Left ventricle myocardium inferior (tissue), 1 donor: ENCODE measurements around the gene ATP4A. TPM values are rescaled to one million over a fixed set of nuclear protein-coding genes. Genes with fewer than 3 reads are reported as not detected.

Experiments
- DNase-seq: peaks from one replicate; pipeline ENCODE4 v3.0.0-alpha.2; 2020
- H3K27ac ChIP-seq: fragments of 200-600 bp; replicated peaks from 2 replicates; pipeline ENCODE4 v1.8.0; 2021
- H3K27me3 ChIP-seq: fragments of 200-600 bp; 2 replicates; pipeline ENCODE4 v1.8.0; 2021; ENCODE audit warnings: low read depth
- H3K36me3 ChIP-seq: fragments of 200-600 bp; 2 replicates; pipeline ENCODE4 v1.8.0; 2021
- H3K4me1 ChIP-seq: fragments of 200-600 bp; 2 replicates; pipeline ENCODE4 v1.8.0; 2021
- H3K4me3 ChIP-seq: fragments of 200-600 bp; 2 replicates; pipeline ENCODE4 v1.8.0; 2021; ENCODE audit warnings: mild to moderate bottlenecking, moderate library complexity
- H3K9me3 ChIP-seq: fragments of 200-600 bp; replicated peaks from 2 replicates; pipeline ENCODE4 v1.8.0; 2021
- intact Hi-C: fragments of 100-400 bp; cut with micrococcal nuclease; formaldehyde crosslinking; loops from one replicate; pipeline ENCODE4 v1.11.0; 2022
- total RNA-seq: library from RNA; stranded (reverse); fragmentation: NEBNext Ultra II Directional; extraction: Animal tissue kit (Norgen Biotek cat#: 25700); gene quantifications from one replicate; pipeline ENCODE4 v1.2.1, GENCODE V29; 2021
- TF ChIP-seq, protein P1 (sequence below): fragments of 200-600 bp; IDR thresholded peaks from 2 replicates; pipeline ENCODE4 v1.8.0; 2021; ENCODE audit warnings: antibody characterized with exemption, mild to moderate bottlenecking, borderline replicate concordance
- donor health status: DM: no; HTN: yes; CAD: no; lungs with severe emphysema.

The ATP4A gene
- total RNA-seq, 1 donor from 2014 or later, result not detected

DNA sequence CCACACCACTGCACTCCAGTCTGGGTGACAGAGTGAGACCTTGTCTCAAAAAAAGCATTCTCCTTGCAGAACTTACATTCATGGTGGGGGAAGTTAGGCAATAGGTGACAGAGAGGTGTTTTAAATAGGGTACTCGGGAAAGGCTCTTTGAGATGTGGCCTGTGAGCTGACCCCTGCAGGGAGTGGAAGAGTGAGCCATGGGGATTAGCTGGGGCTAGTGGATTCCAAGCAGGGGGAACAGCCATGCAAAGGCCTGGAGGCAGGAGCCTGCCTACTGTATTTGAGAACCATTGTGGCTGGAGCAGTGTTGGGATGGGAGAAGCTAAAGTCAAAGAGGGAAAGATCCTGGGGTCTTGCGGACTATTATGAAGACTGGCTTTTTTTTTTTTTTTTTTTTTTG, 46.1 kb downstream of the ATP4A start:
- Histone ChIP-seq H3K36me3 (no peaks in the 10 kb centered on the region), H3K27me3 (peaks cover 66% of the 10 kb centered on the region), H3K4me1 (peaks cover 4% of the 10 kb centered on the region), H3K27ac (no peak overlapping the region), H3K9me3 (no peaks in the 10 kb centered on the region), H3K4me3 (no peak overlapping the region)
- no peak for DNase-seq
- TF ChIP-seq, protein P1, sequence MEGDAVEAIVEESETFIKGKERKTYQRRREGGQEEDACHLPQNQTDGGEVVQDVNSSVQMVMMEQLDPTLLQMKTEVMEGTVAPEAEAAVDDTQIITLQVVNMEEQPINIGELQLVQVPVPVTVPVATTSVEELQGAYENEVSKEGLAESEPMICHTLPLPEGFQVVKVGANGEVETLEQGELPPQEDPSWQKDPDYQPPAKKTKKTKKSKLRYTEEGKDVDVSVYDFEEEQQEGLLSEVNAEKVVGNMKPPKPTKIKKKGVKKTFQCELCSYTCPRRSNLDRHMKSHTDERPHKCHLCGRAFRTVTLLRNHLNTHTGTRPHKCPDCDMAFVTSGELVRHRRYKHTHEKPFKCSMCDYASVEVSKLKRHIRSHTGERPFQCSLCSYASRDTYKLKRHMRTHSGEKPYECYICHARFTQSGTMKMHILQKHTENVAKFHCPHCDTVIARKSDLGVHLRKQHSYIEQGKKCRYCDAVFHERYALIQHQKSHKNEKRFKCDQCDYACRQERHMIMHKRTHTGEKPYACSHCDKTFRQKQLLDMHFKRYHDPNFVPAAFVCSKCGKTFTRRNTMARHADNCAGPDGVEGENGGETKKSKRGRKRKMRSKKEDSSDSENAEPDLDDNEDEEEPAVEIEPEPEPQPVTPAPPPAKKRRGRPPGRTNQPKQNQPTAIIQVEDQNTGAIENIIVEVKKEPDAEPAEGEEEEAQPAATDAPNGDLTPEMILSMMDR, result no peak
- intact Hi-C loops, result no loop called here

DNA sequence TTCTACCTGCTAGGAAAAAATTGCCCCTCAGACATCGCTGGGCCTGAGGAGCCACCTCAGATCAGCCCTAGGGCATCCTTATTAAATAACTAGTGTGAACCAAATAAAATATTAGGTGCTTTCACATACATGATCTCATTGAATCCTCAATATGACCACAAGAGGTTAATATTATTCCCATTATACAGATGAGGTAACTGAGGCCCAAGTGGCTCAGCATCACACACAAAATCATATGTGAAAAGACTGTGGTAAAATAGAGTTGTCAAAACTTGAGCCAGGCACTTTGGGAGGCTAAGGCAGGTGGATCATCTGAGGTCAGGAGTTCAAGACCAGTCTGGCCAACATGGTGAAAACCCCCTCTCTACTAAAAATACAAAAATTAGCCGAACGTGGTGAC, 47.1 kb downstream of the ATP4A start:
- TF ChIP-seq, protein P1, result no peak
- Histone ChIP-seq H3K9me3 (no peaks in the 10 kb centered on the region), H3K27ac (no peak overlapping the region), H3K4me1 (peaks cover 4% of the 10 kb centered on the region), H3K27me3 (peaks cover 74% of the 10 kb centered on the region), H3K4me3 (no peak overlapping the region), H3K36me3 (no peaks in the 10 kb centered on the region)
- DNase-seq, result no peak
- intact Hi-C loops, result no loop called here

DNA sequence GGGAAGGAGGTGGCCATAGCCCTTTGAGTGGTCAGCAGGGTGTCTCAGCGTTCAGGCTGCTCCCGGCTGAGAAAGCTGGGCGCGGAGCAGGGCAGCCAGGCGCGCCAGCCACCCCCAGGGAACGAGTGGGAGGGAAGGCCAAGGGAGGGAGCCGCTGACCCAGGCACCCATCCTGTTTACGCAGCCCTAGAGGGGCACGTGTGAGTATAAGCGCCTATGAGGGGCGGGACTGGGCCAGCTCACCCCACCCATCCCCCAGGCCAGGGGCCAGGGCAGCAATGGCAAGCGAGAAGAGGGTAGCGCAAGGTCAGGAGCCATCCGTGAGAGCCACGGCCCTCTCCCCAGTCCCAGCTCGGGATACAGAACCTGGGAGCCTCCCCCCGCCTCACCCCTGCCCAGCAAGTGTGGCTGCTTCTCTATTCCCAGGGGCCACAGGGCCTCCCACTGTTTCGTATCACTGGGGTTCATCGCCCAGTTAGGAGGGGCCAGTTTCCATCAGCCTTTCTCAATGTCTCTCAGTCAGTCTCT, 49.1 kb downstream of the ATP4A start:
- H3K27me3 ChIP-seq, result peaks cover 82% of the 10 kb centered on the region

DNA sequence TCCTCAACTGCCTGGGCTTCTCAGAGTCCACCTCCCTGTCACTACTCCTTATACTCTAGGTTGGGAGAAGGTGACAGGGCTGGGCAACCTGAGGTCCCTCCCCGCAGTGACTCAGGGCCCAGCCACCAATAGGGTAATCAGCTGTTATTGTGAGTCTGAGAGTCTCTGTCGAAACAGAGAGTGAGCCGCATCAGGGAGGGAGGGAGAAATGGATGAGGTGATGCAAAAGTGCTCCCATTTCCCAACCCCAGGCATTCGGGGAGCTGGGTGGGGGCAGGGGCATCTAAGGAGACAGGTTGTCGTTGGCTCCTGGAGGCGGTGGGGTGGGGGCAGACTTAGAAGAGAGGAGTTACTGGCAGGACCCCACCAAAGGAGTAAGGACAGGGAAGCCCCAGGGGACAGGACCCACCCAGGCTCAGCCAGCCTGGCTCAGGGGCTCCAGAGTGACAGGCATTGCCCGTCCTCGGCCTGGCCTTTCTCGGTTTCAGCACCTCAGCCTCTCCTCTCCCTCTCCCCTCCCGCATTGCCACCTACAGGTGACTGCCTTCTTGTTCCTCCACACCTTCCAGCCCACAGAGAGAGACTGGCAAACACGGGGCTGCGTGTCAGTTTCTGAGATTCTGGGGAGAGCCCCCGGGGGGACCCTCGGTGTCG, 49.7 kb downstream of the ATP4A start, which contains the start of gene DMKN:
TSS of gene DMKN (minus strand) at position 22 of the 654 bp plus-strand sequence. CDS start 174 bp downstream, outside the sequence.
- no peak within 1 kb of the TSS for H3K4me3 ChIP-seq
- intact Hi-C loops, result no loop called here

More for the DNA sequence above, 49.1 kb downstream of the ATP4A start:
- intact Hi-C loops, result no loop called here
- Histone ChIP-seq H3K4me1 (peaks cover 17% of the 10 kb centered on the region), H3K4me3 (no peak overlapping the region), H3K36me3 (no peaks in the 10 kb centered on the region), H3K27ac (no peak overlapping the region), H3K9me3 (no peaks in the 10 kb centered on the region)
- TF ChIP-seq, protein P1, result no peak
- DNase-seq, result no peak

DNA sequence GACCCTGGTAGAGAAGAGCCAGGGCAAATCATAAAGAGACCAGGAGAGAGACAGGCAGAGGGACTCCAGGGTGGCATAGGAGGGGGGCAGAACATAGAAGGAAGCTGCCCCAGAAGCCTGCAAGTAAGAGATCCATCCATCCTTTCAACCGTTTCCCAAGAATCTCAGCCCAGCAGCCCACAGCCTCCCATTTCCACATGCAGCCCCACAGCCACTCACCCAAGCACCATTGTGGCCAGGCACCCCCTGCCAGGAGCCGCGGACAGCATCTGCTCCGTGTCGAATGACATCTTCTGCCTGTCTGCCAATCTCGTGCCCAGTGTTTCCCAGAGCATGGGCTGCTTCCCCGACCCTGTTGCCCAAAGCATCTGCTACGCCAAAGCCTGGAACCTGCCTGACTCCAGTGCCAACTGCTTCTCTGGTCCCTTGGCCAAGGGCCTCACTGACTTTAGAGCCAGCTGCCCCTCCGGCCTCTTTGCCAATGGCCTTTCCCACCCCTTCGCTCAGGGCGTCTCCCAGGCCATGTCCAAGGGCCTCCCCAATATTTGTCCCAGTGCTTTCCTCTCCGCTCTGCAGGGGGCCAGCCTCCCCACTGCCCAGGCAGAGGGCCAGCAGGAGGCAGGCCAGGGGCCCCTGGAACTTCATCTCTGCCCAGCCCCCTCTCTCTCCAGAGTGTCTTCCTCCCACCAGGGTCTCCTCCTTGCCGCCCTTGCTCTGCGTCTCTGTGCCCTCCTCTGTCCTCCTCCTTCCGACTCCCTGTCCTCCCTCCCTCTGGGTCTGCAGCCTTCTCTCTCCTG, 50.4 kb downstream of the ATP4A start:
- H3K4me3 ChIP-seq, result no peak overlapping the region
- no peak overlapping the region for H3K27ac ChIP-seq
- no peaks in the 10 kb centered on the region for H3K36me3 ChIP-seq
- no peak for DNase-seq
- H3K4me1 ChIP-seq, result peaks cover 17% of the 10 kb centered on the region
- TF ChIP-seq, protein P1, result no peak
- no peaks in the 10 kb centered on the region for H3K9me3 ChIP-seq
- intact Hi-C loops, result no loop called here
- peaks cover 81% of the 10 kb centered on the region for H3K27me3 ChIP-seq

More for the DNA sequence above, 49.7 kb downstream of the ATP4A start, which contains the start of gene DMKN:
- peaks cover 81% of the 10 kb centered on the region for H3K27me3 ChIP-seq
- no peak within 1 kb of the TSS for H3K27ac ChIP-seq
- no peaks in the 10 kb centered on the region for H3K9me3 ChIP-seq
- no peak for DNase-seq
- TF ChIP-seq, protein P1, result no peak
- peaks cover 17% of the 10 kb centered on the region for H3K4me1 ChIP-seq
- no peaks in the 10 kb centered on the region for H3K36me3 ChIP-seq
